ENCODE results near the gene MAPKAP1.
"Not testable (repeated sequence)": the region's sequence is repeated elsewhere in the genome, so short reads cannot be mapped to it uniquely, and the experiment has no call there.

The MAPKAP1 gene

GRCh38 chr9:125580701-125581286 is 126.2 kb downstream of the MAPKAP1 start:
- POLR2A ChIA-PET, result no interaction called here
- DNase-seq (ENCODE audit: low read depth, low spot score), result no peak
- CTCF ChIA-PET, result interaction anchor here (2.3 to 2.4 kb wide), 2 partner anchors 12 to 22 kb away, joined by 5 to 14 read pairs; no protein-coding TSS in a partner anchor
- no peak for TF ChIP-seq CTCF (IDR thresholded peaks at IDR 0.05; ENCODE audit: insufficient read depth, low read length, missing control alignments)
- no peak overlapping the region for H3K4me3 ChIP-seq (ENCODE audit: low read depth, low read length)

- DNase-seq (ENCODE audit: low read depth, low spot score), result no peak
- ChIA-PET CTCF (no interaction called here), POLR2A (no interaction called here)
- no peak overlapping the region for H3K4me3 ChIP-seq (ENCODE audit: low read depth, low read length)
- TF ChIP-seq CTCF (IDR thresholded peaks at IDR 0.05; ENCODE audit: insufficient read depth, low read length, missing control alignments), result no peak
Observed at GRCh38 chr9:125579030-125579932, 127.7 kb downstream of the MAPKAP1 start.

GRCh38 chr9:125574126-125574877 is 132.7 kb downstream of the MAPKAP1 start:
- ChIA-PET CTCF (interaction anchor here (0.7 to 2.2 kb wide), 3 partner anchors 16 to 167 kb away, joined by 4 to 14 read pairs (median 5); no protein-coding TSS in a partner anchor), POLR2A (no interaction called here)
- DNase-seq (ENCODE audit: low read depth, low spot score), result no peak
- no peak for TF ChIP-seq CTCF (IDR thresholded peaks at IDR 0.05; ENCODE audit: insufficient read depth, low read length, missing control alignments)
- H3K4me3 ChIP-seq (ENCODE audit: low read depth, low read length), result no peak overlapping the region

GRCh38 chr9:125572461-125572860 is 134.5 kb downstream of the MAPKAP1 start:
- DNase-seq (ENCODE audit: low read depth, low spot score); POLR2A ChIA-PET; H3K4me3 ChIP-seq (ENCODE audit: low read depth, low read length): not testable (repeated sequence)
- CTCF ChIA-PET, result interaction anchor here (1.8 kb wide), 1 partner anchor 14 kb away, joined by 6 read pairs; no protein-coding TSS in a partner anchor

- CTCF ChIA-PET, result interaction anchor here (1.8 kb wide), 1 partner anchor 14 kb away, joined by 6 read pairs; no protein-coding TSS in a partner anchor
Observed at GRCh38 chr9:125571824-125572223, 135.2 kb downstream of the MAPKAP1 start.

GRCh38 chr9:125570246-125570645 is 136.8 kb downstream of the MAPKAP1 start:
- no peak for DNase-seq (ENCODE audit: low read depth, low spot score)
- no peak overlapping the region for H3K4me3 ChIP-seq (ENCODE audit: low read depth, low read length)
- TF ChIP-seq CTCF (IDR thresholded peaks at IDR 0.05; ENCODE audit: insufficient read depth, low read length, missing control alignments), result no peak
- CTCF ChIA-PET, result interaction anchor here (2.0 to 4.0 kb wide), 2 partner anchors 9 to 12 kb away, joined by 5 to 36 read pairs; no protein-coding TSS in a partner anchor
- POLR2A ChIA-PET, result no interaction called here

More at GRCh38 chr9:125571824-125572223, 135.2 kb downstream of the MAPKAP1 start:
- H3K4me3 ChIP-seq (ENCODE audit: low read depth, low read length); DNase-seq (ENCODE audit: low read depth, low spot score); POLR2A ChIA-PET: not testable (repeated sequence)

GRCh38 chr9:125568621-125569020 is 138.4 kb downstream of the MAPKAP1 start:
- H3K4me3 ChIP-seq (ENCODE audit: low read depth, low read length), result no peak overlapping the region
- CTCF ChIA-PET, result interaction anchor here (0.7 to 4.0 kb wide), 5 partner anchors 8 to 161 kb away, joined by 3 to 36 read pairs (median 5); no protein-coding TSS in a partner anchor
- no peak for DNase-seq (ENCODE audit: low read depth, low spot score)
- POLR2A ChIA-PET, result no interaction called here
- TF ChIP-seq CTCF (IDR thresholded peaks at IDR 0.05; ENCODE audit: insufficient read depth, low read length, missing control alignments), result no peak

GRCh38 chr9:125566051-125566450 is 141.0 kb downstream of the MAPKAP1 start:
- DNase-seq (ENCODE audit: low read depth, low spot score); H3K4me3 ChIP-seq (ENCODE audit: low read depth, low read length); POLR2A ChIA-PET: not testable (repeated sequence)
- CTCF ChIA-PET, result interaction anchor here (1.3 to 4.0 kb wide), 2 partner anchors 8 to 158 kb away, joined by 3 to 36 read pairs; no protein-coding TSS in a partner anchor

All from AG04449 (cell line).